Panc1 (cell line): ENCODE data around the gene IL11. TPM values are rescaled to one million over a fixed set of nuclear protein-coding genes. Genes with fewer than 3 reads are reported as not detected.
"Not testable (repeated sequence)": the region's sequence is repeated elsewhere in the genome, so short reads cannot be mapped to it uniquely, and the experiment has no call there.

Experiments
- ATAC-seq: fragments of 200-7000 bp; cut with Tn5 transposase; 2 replicates; pipeline ENCODE4 v1.9.1; 2020; ENCODE audit warnings: mild to moderate bottlenecking, moderate library complexity
- BruUV-seq: library from RNA; stranded (reverse); fragments of 400-500 nt; replicated peaks from 2 replicates; lab custom pipeline; 2021; lab: Mats Ljungman, UMichigan
- CTCF ChIA-PET: fragments of 300-600 bp; sonication (Branson Sonifier 250); formaldehyde crosslinking; loops from one replicate; lab custom pipeline; 2022; ENCODE audit warnings: antibody characterized with exemption; lab: Charles Lee
- POLR2A ChIA-PET: fragments of 300-600 bp; sonication (Branson Sonifier 250); formaldehyde crosslinking; loops from one replicate; lab custom pipeline; 2022; ENCODE audit warnings: antibody characterized with exemption; lab: Charles Lee
- DNase-seq: peaks from one replicate; pipeline ENCODE4 v3.0.0-alpha.2; 2010; ENCODE audit warnings: low read depth, low spot score
- H3K27ac ChIP-seq: 2 replicates; pipeline ENCODE4 v1.5.1; 2011; ENCODE audit warnings: mild to moderate bottlenecking, low read length, inconsistent platforms
- H3K27me3 ChIP-seq: fragments of 200-500 bp; sonication (Bioruptor generic); 2 replicates; pipeline ENCODE4 v1.6.0; 2014; ENCODE audit warnings: low read length, inconsistent platforms; ENCODE audit not compliant: control insufficient read depth, insufficient read depth
- H3K36me3 ChIP-seq: fragments of 200-500 bp; sonication (Bioruptor generic); 2 replicates; pipeline ENCODE4 v1.5.1; 2014; ENCODE audit warnings: inconsistent platforms, mild to moderate bottlenecking, low read length, moderate library complexity; ENCODE audit not compliant: control insufficient read depth, insufficient read depth
- H3K4me1 ChIP-seq: 2 replicates; pipeline ENCODE4 v1.5.1; 2011; ENCODE audit warnings: inconsistent platforms, mild to moderate bottlenecking, low read length, moderate library complexity; ENCODE audit not compliant: control insufficient read depth, insufficient read depth
- H3K4me3 ChIP-seq, 2 experiments: 2 replicates each; pipeline ENCODE4 v1.5.1; 2011 to 2012; ENCODE audit warnings: low read depth in 2 of 2, low read length in 2 of 2, mild to moderate bottlenecking in 2 of 2, inconsistent platforms in 1 of 2, moderate library complexity in 1 of 2
- H3K9me3 ChIP-seq: fragments of 200-500 bp; sonication (Bioruptor generic); 2 replicates; pipeline ENCODE4 v1.5.1; 2014; ENCODE audit warnings: low read depth, mild to moderate bottlenecking, inconsistent platforms, low read length, moderate library complexity; ENCODE audit not compliant: control insufficient read depth, insufficient read depth
- POLR2AphosphoS5 ChIP-seq: IDR thresholded peaks from 2 replicates; pipeline ENCODE4 v1.6.1; 2012; ENCODE audit warnings: mild to moderate bottlenecking, low read depth, low read length, moderate library complexity
- SIN3A ChIP-seq: IDR thresholded peaks from 2 replicates; pipeline ENCODE4 v1.6.1; 2012; ENCODE audit warnings: low read depth, mild to moderate bottlenecking, low read length, moderate library complexity, borderline replicate concordance; ENCODE audit not compliant: insufficient read depth
- TCF7L2 ChIP-seq: IDR thresholded peaks from 2 replicates; pipeline ENCODE4 v1.6.1; 2011; ENCODE audit warnings: mild to moderate bottlenecking, low read depth, low read length, inconsistent platforms
- in situ Hi-C: cut with HindIII; loops from 2 replicates; pipeline ENCODE4 v1.10.0; 2016; ENCODE audit warnings: low sequenced_read_pairs, low pct_unique_long_range_greater_than_20kb
- intact Hi-C: fragments of 100-400 bp; cut with micrococcal nuclease; formaldehyde crosslinking; loops from one replicate; pipeline ENCODE4 v1.10.0; 2022; ENCODE audit not compliant: unreplicated experiment
- total RNA-seq: library from RNA; stranded (reverse); gene quantifications from one replicate; pipeline ENCODE4 v1.2.1, GENCODE V29; 2021; ENCODE audit not compliant: unreplicated experiment
- TF ChIP-seq, protein P1 (sequence below): fragments of 450-650 bp; IDR thresholded peaks from 2 replicates; pipeline ENCODE4 v1.5.1; 2017; ENCODE audit warnings: mild to moderate bottlenecking
- TF ChIP-seq, protein P2 (sequence below), 2 experiments: IDR thresholded peaks; 2 replicates each; pipeline ENCODE4 v1.6.1; 2011 to 2012; ENCODE audit warnings: low read depth in 2 of 2, control low read depth in 1 of 2, low read length in 1 of 2, mild to moderate bottlenecking in 1 of 2, moderate library complexity in 1 of 2; ENCODE audit not compliant: insufficient read depth in 1 of 2

The IL11 gene
- total RNA-seq, 1 experiment from 2014 or later: 4.4 TPM

DNA sequence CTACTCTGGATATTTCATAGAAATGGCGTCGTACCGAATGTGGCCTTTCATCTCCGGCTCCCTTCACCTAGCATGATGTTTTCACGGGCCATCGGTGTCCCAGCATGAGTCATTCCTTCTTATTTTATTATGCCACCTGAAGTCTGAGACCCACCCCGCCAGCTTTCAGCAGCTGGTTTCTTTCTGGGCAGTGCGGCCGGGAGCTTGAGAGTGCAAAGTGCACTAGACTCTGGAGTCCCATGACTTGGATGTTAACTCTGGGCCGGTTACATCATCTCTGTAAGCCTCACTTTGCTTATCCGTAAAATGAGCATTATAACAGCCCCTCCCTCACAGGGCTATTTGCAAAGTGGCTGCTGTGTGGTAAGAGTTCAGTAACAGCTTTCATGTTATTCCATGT lies 36.4 kb downstream of the IL11 start:
- H3K4me3 ChIP-seq: no peak overlapping the region
- H3K36me3 ChIP-seq: no peaks in the 10 kb centered on the region
- no peaks in the 10 kb centered on the region for H3K27me3 ChIP-seq
- ATAC-seq (no peak), DNase-seq (no peak)
- no TSS peak for BruUV-seq
- no peaks in the 10 kb centered on the region for H3K9me3 ChIP-seq
- CTCF ChIA-PET: no interaction called here
- in situ Hi-C loops: no loop called here
- H3K27ac ChIP-seq: no peak overlapping the region
- POLR2A ChIA-PET: no interaction called here
- H3K4me1 ChIP-seq: peaks cover 8% of the 10 kb centered on the region
- TF ChIP-seq, protein P1, sequence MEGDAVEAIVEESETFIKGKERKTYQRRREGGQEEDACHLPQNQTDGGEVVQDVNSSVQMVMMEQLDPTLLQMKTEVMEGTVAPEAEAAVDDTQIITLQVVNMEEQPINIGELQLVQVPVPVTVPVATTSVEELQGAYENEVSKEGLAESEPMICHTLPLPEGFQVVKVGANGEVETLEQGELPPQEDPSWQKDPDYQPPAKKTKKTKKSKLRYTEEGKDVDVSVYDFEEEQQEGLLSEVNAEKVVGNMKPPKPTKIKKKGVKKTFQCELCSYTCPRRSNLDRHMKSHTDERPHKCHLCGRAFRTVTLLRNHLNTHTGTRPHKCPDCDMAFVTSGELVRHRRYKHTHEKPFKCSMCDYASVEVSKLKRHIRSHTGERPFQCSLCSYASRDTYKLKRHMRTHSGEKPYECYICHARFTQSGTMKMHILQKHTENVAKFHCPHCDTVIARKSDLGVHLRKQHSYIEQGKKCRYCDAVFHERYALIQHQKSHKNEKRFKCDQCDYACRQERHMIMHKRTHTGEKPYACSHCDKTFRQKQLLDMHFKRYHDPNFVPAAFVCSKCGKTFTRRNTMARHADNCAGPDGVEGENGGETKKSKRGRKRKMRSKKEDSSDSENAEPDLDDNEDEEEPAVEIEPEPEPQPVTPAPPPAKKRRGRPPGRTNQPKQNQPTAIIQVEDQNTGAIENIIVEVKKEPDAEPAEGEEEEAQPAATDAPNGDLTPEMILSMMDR: no peak
- TF ChIP-seq, protein P2, sequence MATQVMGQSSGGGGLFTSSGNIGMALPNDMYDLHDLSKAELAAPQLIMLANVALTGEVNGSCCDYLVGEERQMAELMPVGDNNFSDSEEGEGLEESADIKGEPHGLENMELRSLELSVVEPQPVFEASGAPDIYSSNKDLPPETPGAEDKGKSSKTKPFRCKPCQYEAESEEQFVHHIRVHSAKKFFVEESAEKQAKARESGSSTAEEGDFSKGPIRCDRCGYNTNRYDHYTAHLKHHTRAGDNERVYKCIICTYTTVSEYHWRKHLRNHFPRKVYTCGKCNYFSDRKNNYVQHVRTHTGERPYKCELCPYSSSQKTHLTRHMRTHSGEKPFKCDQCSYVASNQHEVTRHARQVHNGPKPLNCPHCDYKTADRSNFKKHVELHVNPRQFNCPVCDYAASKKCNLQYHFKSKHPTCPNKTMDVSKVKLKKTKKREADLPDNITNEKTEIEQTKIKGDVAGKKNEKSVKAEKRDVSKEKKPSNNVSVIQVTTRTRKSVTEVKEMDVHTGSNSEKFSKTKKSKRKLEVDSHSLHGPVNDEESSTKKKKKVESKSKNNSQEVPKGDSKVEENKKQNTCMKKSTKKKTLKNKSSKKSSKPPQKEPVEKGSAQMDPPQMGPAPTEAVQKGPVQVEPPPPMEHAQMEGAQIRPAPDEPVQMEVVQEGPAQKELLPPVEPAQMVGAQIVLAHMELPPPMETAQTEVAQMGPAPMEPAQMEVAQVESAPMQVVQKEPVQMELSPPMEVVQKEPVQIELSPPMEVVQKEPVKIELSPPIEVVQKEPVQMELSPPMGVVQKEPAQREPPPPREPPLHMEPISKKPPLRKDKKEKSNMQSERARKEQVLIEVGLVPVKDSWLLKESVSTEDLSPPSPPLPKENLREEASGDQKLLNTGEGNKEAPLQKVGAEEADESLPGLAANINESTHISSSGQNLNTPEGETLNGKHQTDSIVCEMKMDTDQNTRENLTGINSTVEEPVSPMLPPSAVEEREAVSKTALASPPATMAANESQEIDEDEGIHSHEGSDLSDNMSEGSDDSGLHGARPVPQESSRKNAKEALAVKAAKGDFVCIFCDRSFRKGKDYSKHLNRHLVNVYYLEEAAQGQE (IDR thresholded peaks at IDR 0.05; ENCODE audit: insufficient read depth in 1 of 2, low read depth in 2 of 2, low read length in 1 of 2): no peak
- TF ChIP-seq SIN3A: no peak
- TF ChIP-seq TCF7L2: no peak
- no peak for TF ChIP-seq POLR2AphosphoS5
- intact Hi-C loops: no loop called here

DNA sequence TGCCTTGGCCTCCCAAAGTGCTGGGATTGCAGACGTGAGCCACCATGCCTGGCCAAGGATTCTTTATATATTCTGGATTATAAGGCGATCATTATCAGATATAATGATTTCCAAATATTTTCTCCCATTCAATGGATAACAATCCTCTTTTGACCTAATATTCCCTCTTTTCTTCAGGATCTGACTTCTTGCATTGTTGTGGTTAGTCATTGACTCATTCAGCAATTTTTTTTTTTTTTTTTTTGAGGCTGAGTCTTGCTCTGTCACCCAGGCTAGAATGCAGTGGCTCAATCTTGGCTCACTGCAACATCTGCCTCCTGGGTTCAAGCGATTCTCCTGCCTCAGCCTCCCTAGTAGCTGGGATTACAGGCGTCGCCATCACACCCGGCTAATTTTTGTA lies 40.5 kb downstream of the IL11 start:
- in situ Hi-C loops, DNase-seq, H3K27ac ChIP-seq, H3K4me3 ChIP-seq, H3K27me3 ChIP-seq, H3K36me3 ChIP-seq, H3K9me3 ChIP-seq, ATAC-seq, H3K4me1 ChIP-seq, BruUV-seq, POLR2A ChIA-PET, intact Hi-C loops: not testable (repeated sequence)
- CTCF ChIA-PET: interaction anchor here (0.7 kb wide), 1 partner anchor 9 kb away, joined by 6 read pairs; no protein-coding TSS in a partner anchor

DNA sequence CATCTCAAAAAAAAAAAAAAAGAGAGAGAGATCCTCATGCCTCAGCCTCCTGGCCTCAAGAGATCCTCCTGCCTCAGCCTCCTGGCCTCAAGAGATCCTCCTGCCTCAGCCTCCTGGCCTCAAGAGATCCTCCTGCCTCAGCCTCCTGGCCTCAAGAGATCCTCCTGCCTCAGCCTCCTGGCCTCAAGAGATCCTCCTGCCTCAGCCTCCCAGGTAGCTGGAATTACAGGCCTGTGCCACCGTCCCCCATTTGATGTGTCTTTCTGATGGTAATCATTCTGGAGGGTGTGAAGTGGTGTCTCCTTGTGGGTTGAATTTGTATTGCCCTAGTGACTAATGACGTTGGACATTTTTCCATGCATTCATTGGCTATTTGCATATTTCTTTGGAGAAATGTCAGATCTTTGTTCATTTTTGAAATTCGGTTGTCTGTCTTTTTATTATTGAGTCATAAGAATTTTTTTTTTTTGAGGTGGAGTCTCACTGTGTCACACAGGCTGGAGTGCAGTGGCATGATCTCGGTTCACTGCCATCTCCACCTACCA lies 41.4 kb downstream of the IL11 start:
- intact Hi-C loops, in situ Hi-C loops, CTCF ChIA-PET, H3K36me3 ChIP-seq, H3K27ac ChIP-seq, BruUV-seq, DNase-seq, H3K27me3 ChIP-seq, H3K9me3 ChIP-seq, H3K4me3 ChIP-seq, ATAC-seq, H3K4me1 ChIP-seq: not testable (repeated sequence)
- POLR2A ChIA-PET: interaction anchor here (0.7 kb wide), 1 partner anchor 413 kb away, joined by 16 read pairs; no protein-coding TSS in a partner anchor
